ENCODE data around the gene HOXA11.

HOXA11 gene

DNA sequence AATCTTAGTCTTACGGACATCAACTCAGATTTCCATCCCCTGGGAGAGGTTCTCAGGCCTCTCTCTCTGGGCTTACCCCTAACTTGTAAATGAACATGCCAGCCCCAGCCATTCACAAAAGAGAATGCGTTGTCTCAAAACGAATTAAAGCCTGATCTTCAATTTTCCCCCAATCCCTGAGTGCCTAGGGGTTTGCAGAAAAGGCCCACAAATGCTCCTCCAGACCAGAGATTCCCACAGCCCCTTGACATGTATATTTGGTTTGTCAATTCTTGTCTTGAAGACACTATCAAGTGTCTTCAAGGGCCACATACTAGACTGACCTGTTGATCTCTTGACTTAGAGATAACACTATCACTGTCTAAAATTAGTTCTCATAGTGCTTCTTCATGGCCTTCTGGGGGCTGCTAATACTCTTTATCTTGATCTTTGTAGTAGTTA is 26.8 kb upstream of the HOXA11 start:
- no peaks in the 10 kb centered on the region for H4K20me1 ChIP-seq (ENCODE audit: insufficient read depth, low read length)
- no peaks in the 10 kb centered on the region for H3K79me2 ChIP-seq (ENCODE audit: insufficient read depth, low read length)
- no peaks in the 10 kb centered on the region for H3K4me1 ChIP-seq (ENCODE audit: insufficient read depth, low read length, severe bottlenecking)
- H3K36me3 ChIP-seq (ENCODE audit: insufficient read depth, low read length): no peaks in the 10 kb centered on the region
- H3K27ac ChIP-seq (ENCODE audit: low read depth, low read length, poor library complexity, severe bottlenecking): no peak overlapping the region
- TF ChIP-seq EZH2 (IDR thresholded peaks at IDR 0.05; ENCODE audit: borderline replicate concordance, low read length): no peak
- no peak overlapping the region for H3K9ac ChIP-seq (ENCODE audit: low read length)
- H3K9me3 ChIP-seq (ENCODE audit: low read length): no peaks in the 10 kb centered on the region
- H3K9me2 ChIP-seq (ENCODE audit: low read depth, low read length): no peaks in the 10 kb centered on the region
- H2AFZ ChIP-seq (ENCODE audit: low read length): no peak overlapping the region
- H3K4me3 ChIP-seq (ENCODE audit: low read depth, low read length, poor library complexity, severe bottlenecking): no peak overlapping the region
- no peaks in the 10 kb centered on the region for H3F3A ChIP-seq (ENCODE audit: insufficient read depth, low read length)
- peaks cover 11% of the 10 kb centered on the region for H3K27me3 ChIP-seq (ENCODE audit: insufficient read depth, low read length)
- H3K4me2 ChIP-seq (ENCODE audit: low read length): no peak overlapping the region

DNA sequence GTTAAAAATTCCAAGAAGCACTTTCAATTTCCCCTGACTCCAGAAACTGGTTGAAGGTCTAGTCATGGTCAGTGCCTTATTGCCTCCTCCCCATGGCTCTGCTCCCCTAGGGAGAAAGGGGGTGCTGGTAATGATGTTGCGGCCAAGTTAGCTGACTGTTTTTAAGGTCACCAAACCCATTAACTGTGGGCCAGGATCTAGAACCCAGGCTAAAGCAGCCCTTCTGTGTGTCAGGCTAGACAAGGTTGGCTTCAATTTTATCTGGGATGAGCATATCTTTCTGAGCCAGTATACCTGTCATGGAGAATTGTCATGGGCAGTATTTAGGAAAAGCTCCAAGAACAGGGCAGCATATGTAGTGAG is 26.0 kb upstream of the HOXA11 start:
- H4K20me1 ChIP-seq (ENCODE audit: insufficient read depth, low read length): no peaks in the 10 kb centered on the region
- no peaks in the 10 kb centered on the region for H3F3A ChIP-seq (ENCODE audit: insufficient read depth, low read length)
- no peaks in the 10 kb centered on the region for H3K79me2 ChIP-seq (ENCODE audit: insufficient read depth, low read length)
- H3K4me3 ChIP-seq (ENCODE audit: low read depth, low read length, poor library complexity, severe bottlenecking): no peak overlapping the region
- no peak overlapping the region for H3K9ac ChIP-seq (ENCODE audit: low read length)
- H3K4me2 ChIP-seq (ENCODE audit: low read length): no peak overlapping the region
- H3K4me1 ChIP-seq (ENCODE audit: insufficient read depth, low read length, severe bottlenecking): no peaks in the 10 kb centered on the region
- H3K27ac ChIP-seq (ENCODE audit: low read depth, low read length, poor library complexity, severe bottlenecking): no peak overlapping the region
- no peaks in the 10 kb centered on the region for H3K9me2 ChIP-seq (ENCODE audit: low read depth, low read length)
- H3K9me3 ChIP-seq (ENCODE audit: low read length): no peaks in the 10 kb centered on the region
- TF ChIP-seq, protein P1, sequence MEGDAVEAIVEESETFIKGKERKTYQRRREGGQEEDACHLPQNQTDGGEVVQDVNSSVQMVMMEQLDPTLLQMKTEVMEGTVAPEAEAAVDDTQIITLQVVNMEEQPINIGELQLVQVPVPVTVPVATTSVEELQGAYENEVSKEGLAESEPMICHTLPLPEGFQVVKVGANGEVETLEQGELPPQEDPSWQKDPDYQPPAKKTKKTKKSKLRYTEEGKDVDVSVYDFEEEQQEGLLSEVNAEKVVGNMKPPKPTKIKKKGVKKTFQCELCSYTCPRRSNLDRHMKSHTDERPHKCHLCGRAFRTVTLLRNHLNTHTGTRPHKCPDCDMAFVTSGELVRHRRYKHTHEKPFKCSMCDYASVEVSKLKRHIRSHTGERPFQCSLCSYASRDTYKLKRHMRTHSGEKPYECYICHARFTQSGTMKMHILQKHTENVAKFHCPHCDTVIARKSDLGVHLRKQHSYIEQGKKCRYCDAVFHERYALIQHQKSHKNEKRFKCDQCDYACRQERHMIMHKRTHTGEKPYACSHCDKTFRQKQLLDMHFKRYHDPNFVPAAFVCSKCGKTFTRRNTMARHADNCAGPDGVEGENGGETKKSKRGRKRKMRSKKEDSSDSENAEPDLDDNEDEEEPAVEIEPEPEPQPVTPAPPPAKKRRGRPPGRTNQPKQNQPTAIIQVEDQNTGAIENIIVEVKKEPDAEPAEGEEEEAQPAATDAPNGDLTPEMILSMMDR (IDR thresholded peaks at IDR 0.05; ENCODE audit: low read length): no peak
- no peak for TF ChIP-seq EZH2 (IDR thresholded peaks at IDR 0.05; ENCODE audit: borderline replicate concordance, low read length)
- H3K36me3 ChIP-seq (ENCODE audit: insufficient read depth, low read length): no peaks in the 10 kb centered on the region
- no peak overlapping the region for H2AFZ ChIP-seq (ENCODE audit: low read length)
- peaks cover 11% of the 10 kb centered on the region for H3K27me3 ChIP-seq (ENCODE audit: insufficient read depth, low read length)

DNA sequence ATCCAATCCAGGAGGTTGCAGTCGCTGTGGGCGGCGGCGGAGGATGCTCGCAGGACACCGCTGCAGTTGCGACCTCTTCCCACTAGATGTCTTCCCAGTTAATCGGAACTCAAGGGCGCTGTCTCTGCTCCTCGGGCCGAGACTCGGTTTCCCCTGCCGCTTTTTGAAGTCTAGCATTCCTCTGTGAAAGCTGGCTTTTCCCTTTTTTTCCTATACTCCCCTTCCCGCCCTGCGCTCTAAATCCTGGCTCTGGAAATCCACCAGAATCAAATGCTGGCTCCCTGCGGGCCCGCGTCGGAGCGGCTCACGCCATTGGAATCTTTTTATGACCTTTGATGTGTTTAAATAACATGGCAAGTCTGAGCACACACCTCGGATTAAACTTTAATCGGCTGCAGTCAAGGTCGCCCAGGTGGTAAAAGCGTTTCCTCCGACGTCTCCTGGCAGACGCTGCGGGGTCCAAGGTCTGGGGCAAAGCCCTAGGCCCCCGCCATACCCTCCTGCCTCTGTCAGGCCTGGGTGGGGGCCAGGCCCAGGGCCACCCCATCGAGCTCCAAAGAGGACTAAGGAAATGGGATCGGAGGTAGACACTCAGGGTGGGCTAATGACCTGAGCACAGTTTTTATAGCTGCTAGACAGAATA is 25.5 kb upstream of the HOXA11 start:
- H3K79me2 ChIP-seq (ENCODE audit: insufficient read depth, low read length): no peaks in the 10 kb centered on the region
- no peak overlapping the region for H3K4me3 ChIP-seq (ENCODE audit: low read depth, low read length, poor library complexity, severe bottlenecking)
- H3K27me3 ChIP-seq (ENCODE audit: insufficient read depth, low read length): peaks cover 16% of the 10 kb centered on the region
- H3K27ac ChIP-seq (ENCODE audit: low read depth, low read length, poor library complexity, severe bottlenecking): no peak overlapping the region
- no peaks in the 10 kb centered on the region for H3K9me3 ChIP-seq (ENCODE audit: low read length)
- no peak overlapping the region for H3K9ac ChIP-seq (ENCODE audit: low read length)
- no peak overlapping the region for H3K4me2 ChIP-seq (ENCODE audit: low read length)
- H2AFZ ChIP-seq (ENCODE audit: low read length): no peak overlapping the region
- H3K36me3 ChIP-seq (ENCODE audit: insufficient read depth, low read length): no peaks in the 10 kb centered on the region
- no peaks in the 10 kb centered on the region for H3K9me2 ChIP-seq (ENCODE audit: low read depth, low read length)
- no peak for TF ChIP-seq EZH2 (IDR thresholded peaks at IDR 0.05; ENCODE audit: borderline replicate concordance, low read length)
- TF ChIP-seq, protein P1 (IDR thresholded peaks at IDR 0.05; ENCODE audit: low read length): peak; percentile 85
- H3K4me1 ChIP-seq (ENCODE audit: insufficient read depth, low read length, severe bottlenecking): no peaks in the 10 kb centered on the region
- no peaks in the 10 kb centered on the region for H4K20me1 ChIP-seq (ENCODE audit: insufficient read depth, low read length)
- no peaks in the 10 kb centered on the region for H3F3A ChIP-seq (ENCODE audit: insufficient read depth, low read length)

DNA sequence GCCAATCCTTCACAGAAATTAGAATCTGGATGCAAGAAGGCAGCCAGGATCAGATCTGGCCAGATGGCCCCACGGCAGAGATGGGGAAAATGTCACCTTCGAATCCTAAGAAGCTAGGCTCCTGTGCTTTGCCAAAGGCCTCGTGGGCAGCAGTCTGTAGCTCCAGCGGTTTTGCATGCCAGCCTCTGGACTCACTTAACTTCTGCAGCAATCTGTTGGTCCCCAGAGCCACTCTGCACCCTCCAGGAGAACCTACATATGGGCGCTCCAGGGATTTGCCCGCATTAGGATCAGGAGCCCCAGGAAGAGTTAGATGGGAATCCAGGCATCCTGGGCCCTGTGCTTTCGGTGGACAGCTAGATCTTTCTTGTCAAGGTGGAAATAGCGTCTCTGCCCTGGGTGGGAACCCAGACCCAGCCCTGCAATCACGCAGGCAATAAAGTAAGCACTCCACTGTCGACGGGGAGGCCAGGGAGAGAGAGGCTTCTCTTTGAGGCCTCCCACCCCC is 25.0 kb upstream of the HOXA11 start:
- no peak for TF ChIP-seq EZH2 (IDR thresholded peaks at IDR 0.05; ENCODE audit: borderline replicate concordance, low read length)
- TF ChIP-seq, protein P1 (IDR thresholded peaks at IDR 0.05; ENCODE audit: low read length): no peak
- Histone ChIP-seq H3K9me3 (ENCODE audit: low read length) (no peaks in the 10 kb centered on the region), H3K4me2 (ENCODE audit: low read length) (no peak overlapping the region), H4K20me1 (ENCODE audit: insufficient read depth, low read length) (no peaks in the 10 kb centered on the region), H2AFZ (ENCODE audit: low read length) (no peak overlapping the region), H3K9me2 (ENCODE audit: low read depth, low read length) (no peaks in the 10 kb centered on the region), H3K36me3 (ENCODE audit: insufficient read depth, low read length) (no peaks in the 10 kb centered on the region), H3K9ac (ENCODE audit: low read length) (no peak overlapping the region), H3K79me2 (ENCODE audit: insufficient read depth, low read length) (no peaks in the 10 kb centered on the region), H3K27me3 (ENCODE audit: insufficient read depth, low read length) (peaks cover 16% of the 10 kb centered on the region), H3K4me3 (ENCODE audit: low read depth, low read length, poor library complexity, severe bottlenecking) (no peak overlapping the region), H3K4me1 (ENCODE audit: insufficient read depth, low read length, severe bottlenecking) (no peaks in the 10 kb centered on the region), H3F3A (ENCODE audit: insufficient read depth, low read length) (no peaks in the 10 kb centered on the region), H3K27ac (ENCODE audit: low read depth, low read length, poor library complexity, severe bottlenecking) (no peak overlapping the region)

Measured in OCI-LY1 (cell line).